GM12872 (cell line): ENCODE measurements around the gene DIO2.

ENCODE experiments used
- CTCF ChIP-seq: IDR thresholded peaks from 3 replicates; pipeline ENCODE4 v1.5.1; 2011; ENCODE audit warnings: low read depth, mild to moderate bottlenecking, low read length, moderate library complexity; ENCODE audit not compliant: insufficient read depth

DIO2 gene

GRCh38 chr14:80164991-80165721 lies 46.1 kb downstream of the DIO2 start:
- no peak for TF ChIP-seq CTCF

GRCh38 chr14:80152763-80153162 lies 58.5 kb downstream of the DIO2 start:
- TF ChIP-seq CTCF = no peak

DNA sequence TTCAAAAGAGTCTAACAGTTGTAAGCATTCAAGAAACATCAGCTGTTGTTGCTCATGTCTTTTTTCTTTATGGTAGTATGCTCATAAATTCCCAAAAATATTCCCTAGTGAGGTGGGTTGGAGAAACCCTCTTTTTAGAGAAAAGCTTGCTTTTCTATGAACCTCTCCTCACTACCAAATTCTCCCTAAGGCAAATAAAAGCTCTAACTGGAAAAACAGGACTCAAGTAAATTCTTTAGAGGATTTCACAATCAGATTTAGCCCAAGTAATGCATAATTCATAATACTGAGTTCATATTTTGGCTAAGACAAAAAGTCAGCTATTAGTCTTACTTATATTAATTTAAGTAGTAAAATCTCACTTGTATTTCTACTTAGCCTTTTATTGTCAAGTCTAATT lies 59.1 kb downstream of the DIO2 start:
- no peak for TF ChIP-seq CTCF

GRCh38 chr14:80150301-80150700 lies 61.0 kb downstream of the DIO2 start:
- TF ChIP-seq CTCF = no peak
